Esophagus muscularis mucosa (tissue), 4 donors: ENCODE measurements around the gene SERINC3.

Experiments
- CTCF ChIP-seq, 3 experiments: fragments of 200-600 bp in 2 of 3; fragments of 450-650 bp in 1 of 3; sonication (generic) in 2 of 3; IDR thresholded peaks; one replicate each; pipeline ENCODE4 v1.5.1; 2017 to 2019; ENCODE audit warnings: antibody characterized with exemption in 3 of 3, mild to moderate bottlenecking in 2 of 3, moderate library complexity in 1 of 3
- EP300 ChIP-seq: sonication (generic); formaldehyde crosslinking; IDR thresholded peaks from one replicate; pipeline ENCODE4 v1.6.1; 2017; ENCODE audit warnings: antibody characterized with exemption
- POLR2AphosphoS5 ChIP-seq, 2 donors: sonication (generic); formaldehyde crosslinking; IDR thresholded peaks; one replicate each; pipeline ENCODE4 v1.6.1; 2017; ENCODE audit warnings: antibody characterized with exemption in 2 of 2

DNA sequence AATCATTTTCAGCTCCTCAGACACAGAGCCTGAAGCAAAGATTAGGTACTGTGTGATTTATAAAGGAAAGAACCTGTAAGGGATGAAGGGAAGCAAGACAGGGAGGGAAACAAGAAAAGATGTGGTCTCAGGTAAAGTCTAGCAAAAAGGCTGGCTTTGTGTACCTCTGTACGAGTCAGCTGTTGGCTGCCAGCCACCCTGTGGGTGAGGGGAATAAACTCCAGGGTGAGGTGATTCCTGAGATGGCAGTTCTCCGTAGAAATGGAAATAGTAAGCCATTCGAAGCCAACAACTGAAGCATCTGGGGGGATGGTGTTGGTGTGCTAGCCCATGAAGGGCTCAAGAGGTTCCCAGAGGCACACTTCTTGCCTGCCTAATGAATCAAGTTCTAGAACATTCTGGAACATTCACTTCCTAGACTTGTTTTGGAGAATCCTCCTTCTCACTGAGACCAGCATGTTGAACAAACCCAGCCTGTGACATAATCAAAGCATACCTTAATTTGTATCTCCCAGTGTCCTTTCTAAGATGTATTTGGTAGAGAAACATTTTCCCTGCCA, 56.8 kb downstream of the SERINC3 start:
- TF ChIP-seq POLR2AphosphoS5 (IDR thresholded peaks at IDR 0.05): no peak
- no peak for TF ChIP-seq CTCF (IDR thresholded peaks at IDR 0.05)
- no peak for TF ChIP-seq EP300
